GM23248 (cell line): Measurements from ENCODE around the gene RMP24.
"Not testable (repeated sequence)": the region's sequence is repeated elsewhere in the genome, so short reads cannot be mapped to it uniquely, and the experiment has no call there.

Experiments
- DNase-seq: peaks from one replicate; pipeline ENCODE4 v3.0.0-alpha.2; 2015
- H2AFZ ChIP-seq: fragments of 200-600 bp; sonication (generic); 2 replicates; pipeline ENCODE4 v1.6.1; 2016; ENCODE audit warnings: antibody characterized with exemption
- H3F3A ChIP-seq: fragments of 200-600 bp; sonication (generic); 2 replicates; pipeline ENCODE4 v1.6.1; 2016; ENCODE audit warnings: mild to moderate bottlenecking, antibody characterized with exemption, mixed run types; ENCODE audit not compliant: insufficient read depth
- H3K27ac ChIP-seq: fragments of 200-600 bp; sonication (generic); 2 replicates; pipeline ENCODE4 v1.5.1; 2016; ENCODE audit warnings: mild to moderate bottlenecking
- H3K27me3 ChIP-seq: fragments of 200-600 bp; sonication (generic); replicated peaks from 2 replicates; pipeline ENCODE4 v1.6.1; 2016; ENCODE audit warnings: mild to moderate bottlenecking; ENCODE audit not compliant: insufficient read depth
- H3K36me3 ChIP-seq: fragments of 200-600 bp; sonication (generic); 2 replicates; pipeline ENCODE4 v1.6.1; 2016; ENCODE audit warnings: low read depth, mild to moderate bottlenecking
- H3K4me1 ChIP-seq: fragments of 200-600 bp; sonication (generic); 2 replicates; pipeline ENCODE4 v1.6.1; 2016; ENCODE audit warnings: mild to moderate bottlenecking; ENCODE audit not compliant: insufficient read depth
- H3K4me2 ChIP-seq: fragments of 200-600 bp; sonication (generic); one replicate; pipeline ENCODE4 v1.6.1; 2016; ENCODE audit warnings: mild to moderate bottlenecking; ENCODE audit not compliant: unreplicated experiment
- H3K4me3 ChIP-seq: fragments of 200-600 bp; sonication (generic); 2 replicates; pipeline ENCODE4 v1.5.1; 2016; ENCODE audit warnings: mild to moderate bottlenecking
- H3K79me2 ChIP-seq: fragments of 200-600 bp; sonication (generic); 2 replicates; pipeline ENCODE4 v1.6.1; 2016; ENCODE audit warnings: mild to moderate bottlenecking; ENCODE audit not compliant: insufficient read depth
- H3K9ac ChIP-seq: fragments of 200-600 bp; sonication (generic); 2 replicates; pipeline ENCODE4 v1.6.1; 2016; ENCODE audit warnings: mild to moderate bottlenecking
- H3K9me2 ChIP-seq: fragments of 200-600 bp; sonication (generic); 2 replicates; pipeline ENCODE4 v1.6.1; 2016; ENCODE audit warnings: mixed run types, mild to moderate bottlenecking, moderate library complexity; ENCODE audit not compliant: insufficient read depth
- H3K9me3 ChIP-seq: fragments of 200-600 bp; sonication (generic); one replicate; pipeline ENCODE4 v1.6.1; 2017; ENCODE audit warnings: low read depth
- H4K20me1 ChIP-seq: fragments of 200-600 bp; sonication (generic); 2 replicates; pipeline ENCODE4 v1.6.0; 2016; ENCODE audit not compliant: insufficient read depth
- EZH2 ChIP-seq: fragments of 200-600 bp; sonication (generic); IDR thresholded peaks from 2 replicates; pipeline ENCODE4 v1.6.1; 2018; ENCODE audit warnings: antibody characterized with exemption, mild to moderate bottlenecking; ENCODE audit not compliant: insufficient read depth, poor library complexity, severe bottlenecking
- EZH2phosphoT487 ChIP-seq: fragments of 200-600 bp; sonication (generic); IDR thresholded peaks from 2 replicates; pipeline ENCODE4 v1.6.1; 2018; ENCODE audit warnings: antibody characterized with exemption, moderate library complexity, mild to moderate bottlenecking, low read depth; ENCODE audit not compliant: insufficient read depth
- WGBS, 2 experiments: methylation state at CpG; one replicate each; pipeline ENCODE4 v1.1.6; 2015 to 2017; ENCODE audit warnings: low lambda C conversion rate in 2 of 2, low coverage in 1 of 2; ENCODE audit errors: missing lambda C conversion rate in 2 of 2; 5-methylcytosine and 5-hydroxymethylcytosine counted together
- in situ Hi-C: fragments of 300-500 bp; cut with MboI; formaldehyde crosslinking; loops from 2 replicates; pipeline ENCODE4 v1.15.0; 2020

RMP24 gene

DNA sequence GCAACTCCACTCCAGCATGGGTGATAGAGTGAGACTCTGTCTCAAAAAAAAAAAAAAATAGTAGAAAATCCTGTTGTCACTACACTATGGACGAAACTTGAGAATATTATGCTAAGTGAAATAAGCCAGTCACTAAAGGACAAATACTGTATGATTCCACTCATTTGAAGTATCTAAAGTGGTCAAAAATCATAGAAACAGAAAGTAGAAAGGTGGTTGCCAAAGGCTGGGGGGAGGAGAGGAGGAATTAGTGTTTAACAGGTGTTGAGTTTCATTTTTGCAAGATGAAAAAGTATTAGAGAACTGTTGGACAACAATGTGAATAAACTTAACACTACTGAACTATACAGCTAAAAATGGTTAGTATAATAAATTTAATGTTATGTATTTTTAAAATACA lies 18.8 kb upstream of the RMP24 start:
- H2AFZ ChIP-seq = no peak overlapping the region
- H3K9me3 ChIP-seq = no peaks in the 10 kb centered on the region
- 55 to 70% methylated on average over 1 of the region's 1 CpG for WGBS, 2 experiments
- in situ Hi-C loops = loop anchor here (10.0 to 25.0 kb wide), 2 partner anchors 199 to 716 kb away; partner anchors contain the start of gene ZNF397
- no peaks in the 10 kb centered on the region for H3K9me2 ChIP-seq
- H3K4me1 ChIP-seq = no peaks in the 10 kb centered on the region
- H3K79me2 ChIP-seq = no peaks in the 10 kb centered on the region
- H3K27me3 ChIP-seq = peaks cover 5% of the 10 kb centered on the region; the same call in 1 of the 2 replicates
- H3K9ac ChIP-seq = no peak overlapping the region
- H3K4me2 ChIP-seq = no peak overlapping the region
- no peak overlapping the region for H3K4me3 ChIP-seq
- DNase-seq = no peak
- no peaks in the 10 kb centered on the region for H3F3A ChIP-seq
- no peaks in the 10 kb centered on the region for H3K36me3 ChIP-seq
- no peak overlapping the region for H3K27ac ChIP-seq
- H4K20me1 ChIP-seq = no peaks in the 10 kb centered on the region
- TF ChIP-seq EZH2 = no peak
- no peak for TF ChIP-seq EZH2phosphoT487

DNA sequence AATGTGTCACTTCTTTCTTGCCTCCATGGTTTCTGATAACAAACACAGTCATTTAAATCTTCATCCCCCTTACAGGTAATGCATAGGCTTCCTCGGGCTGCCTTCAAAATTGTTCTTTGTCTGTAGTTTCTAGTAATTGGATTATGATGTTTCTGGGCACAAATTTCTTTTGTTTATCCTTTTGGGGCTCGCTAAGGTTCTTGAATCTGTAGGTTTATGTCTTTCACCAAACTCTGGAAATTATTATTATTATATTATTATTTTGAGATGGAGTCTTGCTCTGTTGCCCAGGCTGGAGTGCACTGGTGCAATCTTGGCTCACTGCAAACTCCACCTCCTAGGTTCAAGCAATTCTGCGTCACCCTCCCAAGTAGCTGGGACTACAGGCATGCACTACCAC lies 16.3 kb upstream of the RMP24 start:
- H3K4me1 ChIP-seq = no peaks in the 10 kb centered on the region
- in situ Hi-C loops = loop anchor here (10.0 to 25.0 kb wide), 2 partner anchors 201 to 719 kb away; partner anchors contain the start of gene ZNF397
- 36 to 39% methylated on average over 3 of the region's 3 CpGs for WGBS, 2 experiments
- H3K27me3 ChIP-seq = peaks cover 5% of the 10 kb centered on the region; the same call in 1 of the 2 replicates
- no peaks in the 10 kb centered on the region for H3K36me3 ChIP-seq
- H3K9me3 ChIP-seq = no peaks in the 10 kb centered on the region
- DNase-seq = no peak
- no peak overlapping the region for H3K9ac ChIP-seq
- TF ChIP-seq EZH2phosphoT487 (no peak), EZH2 (no peak)
- no peak overlapping the region for H3K27ac ChIP-seq
- no peaks in the 10 kb centered on the region for H3K79me2 ChIP-seq
- H3F3A ChIP-seq = no peaks in the 10 kb centered on the region
- no peak overlapping the region for H3K4me2 ChIP-seq
- no peaks in the 10 kb centered on the region for H3K9me2 ChIP-seq
- H2AFZ ChIP-seq = no peak overlapping the region
- H3K4me3 ChIP-seq = no peak overlapping the region
- H4K20me1 ChIP-seq = no peaks in the 10 kb centered on the region

DNA sequence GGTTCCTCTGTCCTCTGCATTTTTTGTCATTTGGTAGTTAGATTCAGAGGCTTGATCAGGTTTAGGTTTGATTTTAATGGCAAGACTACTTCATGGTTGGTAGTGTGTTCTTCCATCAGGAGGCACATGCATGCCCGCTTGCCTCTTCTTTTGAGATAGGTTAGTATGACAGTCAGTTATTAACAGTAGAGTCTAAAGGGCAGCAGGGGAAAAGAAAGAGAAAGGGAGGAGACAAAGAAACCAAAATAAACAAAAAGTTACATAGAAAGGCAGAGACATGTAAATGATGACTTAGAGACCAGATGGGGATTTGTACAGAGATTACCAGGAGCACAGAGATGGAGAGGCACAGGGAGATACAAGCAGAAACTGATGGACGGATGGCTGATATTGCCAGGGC lies 10.2 kb upstream of the RMP24 start:
- no peak for DNase-seq
- no peaks in the 10 kb centered on the region for H3K36me3 ChIP-seq
- TF ChIP-seq EZH2phosphoT487 = no peak
- no peak for TF ChIP-seq EZH2
- H3K27ac ChIP-seq = no peak overlapping the region
- 65 to 67% methylated on average over 2 of the region's 2 CpGs for WGBS, 2 experiments
- no peaks in the 10 kb centered on the region for H4K20me1 ChIP-seq
- no peak overlapping the region for H2AFZ ChIP-seq
- H3K4me1 ChIP-seq = no peaks in the 10 kb centered on the region
- no peak overlapping the region for H3K9ac ChIP-seq
- no peak overlapping the region for H3K4me2 ChIP-seq
- H3K27me3 ChIP-seq = no peaks in the 10 kb centered on the region; the same call in 1 of the 2 replicates
- no peaks in the 10 kb centered on the region for H3K9me2 ChIP-seq
- H3K4me3 ChIP-seq = no peak overlapping the region
- in situ Hi-C loops = loop anchor here (25.0 kb wide), 1 partner anchor 725 kb away; the partner anchor contains the start of gene ZNF397
- H3F3A ChIP-seq = no peaks in the 10 kb centered on the region
- H3K9me3 ChIP-seq = no peaks in the 10 kb centered on the region
- H3K79me2 ChIP-seq = no peaks in the 10 kb centered on the region

DNA sequence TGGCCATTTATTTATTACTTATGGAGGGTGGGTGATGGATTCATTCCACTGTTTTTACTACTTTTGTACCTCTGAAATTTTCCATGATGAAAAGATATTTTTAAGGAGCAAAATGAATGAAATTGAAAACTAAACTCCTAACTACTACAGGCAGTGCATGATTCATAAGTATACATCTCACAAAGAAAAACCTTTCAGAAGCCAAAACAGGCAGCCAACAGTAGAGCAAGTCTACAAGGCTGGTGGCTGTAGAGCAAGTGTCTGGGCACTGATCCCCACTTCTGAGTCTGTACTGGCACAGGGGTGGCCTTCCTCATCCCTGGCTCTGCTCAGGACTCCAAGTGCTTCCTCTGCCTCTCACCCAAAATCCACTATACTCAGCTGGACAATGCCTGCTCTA lies 8.2 kb upstream of the RMP24 start:
- Histone ChIP-seq H3K79me2 (no peaks in the 10 kb centered on the region), H2AFZ (no peak overlapping the region), H4K20me1 (no peaks in the 10 kb centered on the region), H3K9me3 (no peaks in the 10 kb centered on the region), H3F3A (no peaks in the 10 kb centered on the region), H3K9ac (no peak overlapping the region), H3K4me3 (no peak overlapping the region), H3K27ac (no peak overlapping the region), H3K4me2 (no peak overlapping the region), H3K36me3 (no peaks in the 10 kb centered on the region), H3K9me2 (no peaks in the 10 kb centered on the region), H3K4me1 (no peaks in the 10 kb centered on the region), H3K27me3 (no peaks in the 10 kb centered on the region; the same call in 1 of the 2 replicates)
- in situ Hi-C loops = loop anchor here (25.0 kb wide), 1 partner anchor 727 kb away; the partner anchor contains the start of gene ZNF397
- TF ChIP-seq EZH2 (no peak), EZH2phosphoT487 (no peak)
- no peak for DNase-seq

DNA sequence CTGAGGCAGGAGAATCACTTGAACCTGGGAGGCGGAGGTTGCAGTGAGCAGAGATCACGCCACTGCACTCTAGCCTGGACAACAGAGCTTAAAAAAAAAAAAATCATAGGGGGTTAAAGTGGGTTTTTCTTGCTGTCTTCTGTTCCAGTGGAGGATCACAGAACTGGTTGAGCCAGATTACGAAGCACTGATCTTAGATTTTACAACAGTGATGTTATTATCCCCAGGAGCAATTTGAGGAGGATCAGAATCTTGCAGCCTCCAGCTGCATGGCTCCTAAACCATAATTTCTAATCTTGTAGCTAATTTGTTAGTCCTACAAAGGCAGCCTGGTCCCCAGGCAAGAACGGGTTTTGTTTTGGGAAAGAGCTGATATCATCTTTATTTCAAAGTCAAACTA lies 4.6 kb upstream of the RMP24 start:
- H3K4me3 ChIP-seq, H2AFZ ChIP-seq, H3K9me3 ChIP-seq, H3K36me3 ChIP-seq, DNase-seq, H3K4me2 ChIP-seq, H3K4me1 ChIP-seq, H3F3A ChIP-seq, H3K9me2 ChIP-seq, H3K27me3 ChIP-seq, H3K27ac ChIP-seq, H3K79me2 ChIP-seq, H4K20me1 ChIP-seq, H3K9ac ChIP-seq: not testable (repeated sequence)
- 67 to 68% methylated on average over 4 of the region's 4 CpGs for WGBS, 2 experiments
- in situ Hi-C loops = loop anchor here (25.0 kb wide), 1 partner anchor 731 kb away; the partner anchor contains the start of gene ZNF397
